HG02759 (cell line): ENCODE data around the gene NOVA2.

Experiments used
- ATAC-seq: cut with Tn5 transposase; IDR thresholded peaks from one replicate; pipeline ENCODE4 v1.9.1; 2021; ENCODE audit warnings: mild to moderate bottlenecking, moderate library complexity; ENCODE audit not compliant: unreplicated experiment

Gene NOVA2

DNA sequence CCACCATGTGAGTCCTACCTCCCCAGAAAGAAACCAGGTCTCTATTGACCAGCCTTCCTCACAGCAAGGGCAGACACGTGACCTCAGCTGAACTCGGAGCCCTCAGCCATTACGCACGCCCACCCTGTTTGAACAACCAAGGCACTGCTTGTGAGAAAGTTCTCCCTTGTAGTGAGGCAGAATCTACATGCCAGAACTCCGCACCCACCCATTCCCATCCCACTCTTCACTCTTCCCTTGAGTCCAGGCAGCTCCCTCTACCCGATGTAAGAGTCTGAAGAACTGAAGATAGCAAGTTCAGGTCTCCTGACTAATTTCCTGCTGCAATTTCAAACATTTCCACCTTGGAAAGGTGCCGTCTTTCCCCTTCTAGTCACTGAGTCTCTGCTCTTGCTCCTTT, 6.4 kb downstream of the NOVA2 start:
- ATAC-seq: no peak

DNA sequence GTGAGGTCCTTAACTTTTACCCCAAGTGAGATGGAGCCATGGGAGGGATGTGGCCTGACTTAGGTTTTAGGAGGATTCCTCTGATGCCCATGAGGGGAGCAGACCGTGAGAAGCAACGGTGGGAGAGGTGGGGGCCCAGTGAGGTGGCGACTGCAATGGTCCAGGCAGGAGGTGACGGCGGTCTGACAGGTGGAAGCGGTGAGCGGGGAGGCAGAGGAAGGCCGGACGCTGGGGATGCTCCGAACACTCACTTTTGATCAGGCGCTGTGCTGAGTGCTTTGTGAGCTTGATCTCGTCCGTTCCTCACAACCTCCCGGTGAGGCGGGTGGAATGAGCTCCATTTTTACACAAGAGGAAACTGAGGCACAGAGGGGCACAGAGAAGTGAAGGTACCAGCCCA, 11.6 kb downstream of the NOVA2 start:
- no peak for ATAC-seq

DNA sequence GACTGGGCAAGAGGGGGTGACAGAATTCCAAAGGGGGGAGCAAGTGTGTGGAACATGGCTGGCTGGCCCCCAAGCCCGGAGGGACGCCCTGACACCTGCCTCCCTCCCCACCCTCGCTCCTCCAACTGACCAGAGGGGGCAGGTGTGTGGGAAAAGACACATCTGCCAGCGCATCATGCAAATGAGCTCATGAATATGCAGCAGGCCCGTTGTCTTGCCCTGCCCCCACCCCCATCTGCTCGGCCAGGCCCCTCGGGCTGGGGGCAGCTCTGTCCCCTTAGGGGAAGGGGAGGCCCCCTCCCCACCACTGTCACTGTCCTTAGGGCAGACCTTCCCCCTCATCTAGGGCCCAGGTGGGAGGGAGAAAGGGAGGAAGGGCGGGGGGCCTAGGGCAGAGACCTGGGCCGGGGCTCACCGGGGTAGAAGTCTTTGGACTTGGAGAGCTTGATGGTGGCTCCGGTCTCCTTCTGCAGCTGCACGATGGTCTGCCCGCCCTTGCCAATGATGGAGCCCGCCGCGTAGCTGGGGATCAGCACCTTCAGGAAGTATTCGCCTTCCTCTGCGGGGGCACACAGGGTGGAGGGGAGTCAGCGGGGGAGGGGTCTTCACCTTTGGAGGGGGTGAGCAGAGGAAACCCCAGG, 12.9 kb downstream of the NOVA2 start:
- no peak for ATAC-seq

GRCh38 chr19:45959517-45960025, 14.1 kb downstream of the NOVA2 start:
- ATAC-seq: no peak

DNA sequence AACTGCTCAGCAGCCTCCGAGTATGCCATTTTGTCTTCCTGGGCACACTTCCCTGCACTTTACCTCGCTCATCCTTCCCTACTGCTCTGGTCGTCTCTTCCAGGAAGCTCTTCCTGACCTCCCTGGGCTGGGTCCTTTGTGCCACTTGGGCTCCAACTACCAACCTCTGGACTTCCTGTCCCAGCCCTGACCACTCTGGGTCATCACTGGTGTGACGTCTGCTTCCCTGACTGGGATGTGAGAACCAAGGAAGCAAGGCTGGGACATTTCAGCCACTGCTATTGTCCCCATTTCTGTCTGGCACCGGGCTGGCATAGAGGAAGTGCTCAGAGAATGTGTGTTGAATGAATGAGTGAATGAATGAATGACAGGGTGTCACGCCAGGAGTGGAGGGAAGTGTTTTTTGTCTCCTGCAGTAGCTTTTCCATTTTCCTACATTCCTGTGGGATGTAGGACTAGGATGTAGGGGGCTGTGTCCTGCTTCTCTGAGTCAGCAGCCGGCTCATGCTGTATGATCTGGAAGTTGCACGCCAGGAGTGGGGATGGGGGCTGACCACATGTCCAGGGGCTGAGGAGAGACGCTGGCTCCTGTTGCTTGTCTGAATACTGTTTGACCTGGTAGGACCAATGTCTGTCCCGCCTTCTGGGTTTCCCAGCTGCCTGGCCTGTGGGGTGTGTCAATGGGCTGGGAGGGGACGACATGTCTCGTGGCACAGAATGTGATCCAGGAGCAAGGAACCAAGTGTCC, 14.7 kb downstream of the NOVA2 start:
- ATAC-seq: no peak

- ATAC-seq: no peak
Measured at GRCh38 chr19:45958320-45958719, 15.3 kb downstream of the NOVA2 start.

- no peak for ATAC-seq
Measured at GRCh38 chr19:45955905-45956608, 17.6 kb downstream of the NOVA2 start.

DNA sequence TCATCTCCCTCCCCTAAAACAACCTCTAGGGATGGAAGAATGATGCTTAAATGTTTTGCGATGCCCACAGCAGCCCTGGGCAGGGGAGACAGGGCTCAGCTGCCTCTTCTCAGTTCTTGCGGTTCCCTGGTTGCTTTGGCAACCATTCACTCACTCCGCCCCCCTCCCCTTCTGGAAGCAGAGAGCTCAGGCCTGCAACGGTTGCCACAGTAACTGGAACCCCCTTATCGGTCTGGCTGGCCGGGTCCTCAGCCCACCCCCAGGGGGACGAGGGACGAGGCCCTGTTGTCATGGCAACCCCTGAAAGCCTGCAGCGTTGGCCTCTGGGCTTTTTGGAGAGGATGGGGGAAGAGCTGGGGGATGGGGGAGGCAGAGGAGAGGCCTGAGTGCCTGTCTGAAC, 19.5 kb downstream of the NOVA2 start:
- ATAC-seq: no peak

DNA sequence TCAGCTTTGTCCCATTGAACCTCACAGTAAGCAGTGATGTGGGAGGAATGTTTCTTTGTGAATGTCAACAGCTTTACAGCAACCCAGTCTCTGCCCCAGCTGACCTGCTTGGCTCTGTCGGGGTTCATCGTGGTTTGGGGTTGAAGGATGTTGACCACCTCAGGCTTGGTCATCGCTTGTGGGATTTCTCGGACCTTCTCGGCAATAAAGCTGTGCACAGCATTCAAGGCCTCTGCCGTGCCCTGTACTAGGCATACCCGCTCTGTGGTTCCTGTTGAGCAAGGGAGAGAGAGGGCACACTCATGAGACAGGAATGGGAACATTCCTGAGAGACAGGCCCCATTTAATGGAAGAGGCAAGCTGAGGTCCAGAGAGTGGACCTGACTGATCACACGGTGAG, 20.0 kb downstream of the NOVA2 start:
- no peak for ATAC-seq

GRCh38 chr19:45952686-45953505, 20.8 kb downstream of the NOVA2 start:
- no peak for ATAC-seq

DNA sequence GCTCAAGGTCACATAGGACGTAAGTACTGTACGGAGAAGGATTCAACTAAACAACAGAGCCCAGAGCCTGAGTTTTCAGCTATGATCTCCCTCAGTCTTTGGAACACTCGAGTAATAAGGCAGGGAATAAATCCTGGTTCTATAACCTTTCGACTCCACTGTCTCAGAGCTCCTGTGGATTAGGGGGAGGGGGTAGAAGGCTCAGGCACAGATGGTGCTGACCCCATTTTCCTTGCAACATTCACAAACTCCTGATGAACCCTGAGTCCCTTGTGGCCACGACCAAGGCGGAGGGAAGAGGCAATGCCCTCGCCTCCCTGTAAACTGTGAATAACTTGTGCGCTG, 21.4 kb downstream of the NOVA2 start:
- no peak for ATAC-seq

GRCh38 chr19:45947926-45948325, 25.7 kb downstream of the NOVA2 start:
- no peak for ATAC-seq

GRCh38 chr19:45940515-45940805, 33.2 kb downstream of the NOVA2 start:
- no peak for ATAC-seq

- ATAC-seq: no peak
Measured at GRCh38 chr19:45939792-45940514, 33.7 kb downstream of the NOVA2 start.

DNA sequence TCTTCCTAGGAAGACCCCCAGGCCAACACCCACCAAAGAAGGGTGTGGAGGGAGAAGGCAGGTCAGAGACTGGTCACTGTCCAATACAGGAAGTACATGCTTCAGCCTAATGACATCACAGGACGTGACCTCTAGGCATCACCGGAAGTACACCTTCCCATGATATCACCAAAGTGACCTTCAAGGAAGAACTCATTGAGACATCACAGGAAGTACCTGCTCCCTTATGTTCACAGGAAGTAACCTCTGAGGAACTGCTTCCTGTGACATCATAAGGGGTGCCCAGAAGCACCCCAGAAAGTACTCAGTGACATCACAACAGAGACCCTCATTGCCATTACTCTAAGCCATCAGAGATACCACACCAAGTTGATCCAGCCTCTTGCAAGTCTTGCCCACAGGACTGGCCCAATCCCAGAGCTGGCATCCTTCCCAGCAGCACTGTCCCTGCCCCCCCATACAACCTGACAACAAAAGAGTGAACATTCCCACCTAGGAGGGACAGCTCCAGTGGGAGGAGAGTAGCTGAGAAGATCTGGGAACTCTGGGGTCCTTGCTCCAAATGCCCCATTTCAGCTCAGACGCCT, 34.8 kb downstream of the NOVA2 start:
- no peak for ATAC-seq

DNA sequence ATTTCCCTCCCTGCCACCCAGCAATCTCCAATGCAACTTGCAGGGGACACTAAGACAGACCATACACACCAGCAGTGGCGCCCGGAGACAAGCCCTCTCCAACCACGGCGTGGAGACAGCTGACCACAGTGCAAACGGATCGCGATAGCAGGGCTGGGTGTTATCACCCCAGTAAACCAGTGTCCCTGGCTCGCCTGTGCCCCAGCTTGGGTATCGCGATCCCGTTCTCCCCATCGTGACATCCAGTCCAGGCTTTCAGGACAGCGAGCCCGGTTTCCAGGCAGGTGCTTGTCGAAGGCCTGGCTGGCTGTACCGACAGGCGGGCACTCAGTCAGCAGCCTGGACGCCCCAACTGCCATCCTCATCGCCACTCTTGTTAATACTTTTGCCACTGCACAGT, 38.4 kb downstream of the NOVA2 start:
- ATAC-seq: no peak

DNA sequence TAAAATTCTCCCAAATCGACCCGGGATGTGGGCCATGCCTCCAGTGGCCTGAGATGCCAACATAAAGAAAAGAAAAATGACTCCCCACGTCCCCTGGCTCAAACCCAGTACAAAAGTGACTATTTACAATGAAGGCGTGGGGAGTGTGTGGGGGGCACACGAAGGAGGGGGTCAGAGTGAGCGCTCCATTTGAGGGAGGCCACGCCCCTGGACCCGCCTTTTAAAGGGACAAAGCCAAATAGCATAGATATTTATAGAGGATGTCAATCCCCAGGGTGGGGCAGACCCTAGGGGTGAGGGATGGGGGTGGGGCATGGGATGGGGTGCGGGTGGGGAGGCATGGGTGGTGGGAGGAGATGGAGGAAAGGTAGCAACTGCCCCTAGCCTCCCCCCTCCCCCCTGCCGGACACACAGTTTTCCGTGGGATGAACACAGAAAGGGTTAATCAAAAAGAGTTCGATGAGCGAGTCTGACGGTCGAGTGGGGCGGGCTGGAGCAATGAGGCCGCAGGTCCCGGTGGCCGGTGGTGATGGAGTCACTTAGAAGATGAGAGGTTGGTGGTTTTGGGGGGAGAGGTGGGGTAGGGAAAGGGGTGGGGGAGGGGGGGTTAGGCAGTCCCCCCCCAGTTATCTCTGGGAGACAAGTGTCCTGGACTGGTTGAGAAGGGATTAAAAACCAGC, 39.0 kb downstream of the NOVA2 start:
- no peak for ATAC-seq

- no peak for ATAC-seq
Measured at GRCh38 chr19:45933759-45934158, 39.9 kb downstream of the NOVA2 start.

DNA sequence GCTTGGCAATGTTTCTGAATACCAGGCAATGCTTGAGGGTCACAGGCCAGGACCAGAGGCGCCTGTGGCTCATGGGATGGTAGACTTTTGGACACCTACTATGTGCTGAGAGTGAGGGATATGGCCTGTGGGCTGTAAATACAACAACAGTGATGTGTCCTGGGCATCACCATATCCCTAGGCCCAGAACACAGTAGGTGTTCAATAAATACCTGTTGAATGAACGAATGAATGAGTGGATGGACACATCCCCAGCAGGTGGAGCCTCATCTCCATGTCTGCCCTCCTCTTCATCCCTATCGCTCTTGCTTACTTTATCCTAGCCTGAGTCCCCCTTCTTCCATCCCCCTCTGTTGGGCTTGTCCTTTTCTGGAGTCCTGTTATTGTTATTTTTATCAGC, 42.6 kb downstream of the NOVA2 start:
- no peak for ATAC-seq

- no peak for ATAC-seq
Measured at GRCh38 chr19:45929247-45929646, 44.4 kb downstream of the NOVA2 start.
